Endometrial microvascular endothelial cells (primary cell): ENCODE data around the gene COL25A1. TPM values are rescaled to one million over a fixed set of nuclear protein-coding genes. Genes with fewer than 3 reads are reported as not detected.
"Not testable (repeated sequence)": the region's sequence is repeated elsewhere in the genome, so short reads cannot be mapped to it uniquely, and the experiment has no call there.

Experiments
- in situ Hi-C: cut with HindIII; loops from 2 replicates; pipeline ENCODE4 v1.10.0; 2017; ENCODE audit warnings: low sequenced_read_pairs, low pct_unique_long_range_greater_than_20kb; ENCODE audit errors: inconsistent ontology term
- total RNA-seq: library from RNA; depleted of rRNA; stranded (reverse); fragments of >200 nt; gene quantifications from one replicate; pipeline ENCODE4 v1.2.3, GENCODE V29; 2015; ENCODE audit errors: inconsistent ontology term

COL25A1 gene
- total RNA-seq, 1 donor from 2014 or later, result 4.3 TPM

DNA sequence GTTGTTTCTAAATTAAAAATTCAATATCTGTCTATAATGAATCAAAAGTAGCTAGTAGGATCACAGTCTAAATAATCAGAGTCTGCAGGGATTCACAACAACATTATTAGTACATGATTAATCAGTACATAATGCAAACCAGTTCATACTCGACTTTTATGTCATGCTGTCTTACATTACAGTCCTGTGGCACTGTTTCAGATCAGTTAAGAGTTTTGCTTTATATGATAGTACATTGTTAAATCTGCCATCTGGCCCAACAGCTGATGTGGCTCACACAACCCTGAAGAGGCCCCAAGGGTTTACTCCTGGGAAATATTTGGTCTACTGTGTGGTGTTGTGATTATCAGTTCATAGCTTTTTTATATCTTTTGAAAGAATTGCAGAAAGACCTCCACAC lies 292.5 kb downstream of the COL25A1 start:
- in situ Hi-C loops, result no loop called here

- in situ Hi-C loops, result no loop called here
Observed at GRCh38 chr4:109007976-109008375, 294.5 kb downstream of the COL25A1 start.

- in situ Hi-C loops, result no loop called here
Observed at GRCh38 chr4:109005523-109005922, 296.9 kb downstream of the COL25A1 start.

- in situ Hi-C loops, result no loop called here
Observed at GRCh38 chr4:109004418-109004817, 298.0 kb downstream of the COL25A1 start.

DNA sequence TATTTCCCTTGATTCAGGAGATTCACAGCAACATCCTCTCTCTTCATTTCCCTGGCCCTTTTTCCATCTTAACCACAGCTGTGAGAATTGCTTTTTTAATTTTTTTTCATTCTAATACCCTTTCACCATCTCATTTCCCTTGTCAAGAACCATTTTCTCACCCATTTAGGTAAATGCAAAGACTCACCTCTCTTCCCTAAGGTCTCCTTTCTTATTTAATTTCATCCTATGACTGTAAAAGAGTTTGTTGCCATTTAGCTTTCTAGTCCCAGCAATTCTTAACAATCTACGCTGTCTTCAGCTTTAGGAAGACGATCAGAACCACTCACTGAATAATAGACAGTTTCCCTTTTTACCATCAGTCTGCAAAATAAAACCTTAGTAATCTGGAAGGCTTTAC lies 298.5 kb downstream of the COL25A1 start:
- in situ Hi-C loops, result no loop called here

- in situ Hi-C loops, result no loop called here
Observed at GRCh38 chr4:108991551-108992328, 310.7 kb downstream of the COL25A1 start.

DNA sequence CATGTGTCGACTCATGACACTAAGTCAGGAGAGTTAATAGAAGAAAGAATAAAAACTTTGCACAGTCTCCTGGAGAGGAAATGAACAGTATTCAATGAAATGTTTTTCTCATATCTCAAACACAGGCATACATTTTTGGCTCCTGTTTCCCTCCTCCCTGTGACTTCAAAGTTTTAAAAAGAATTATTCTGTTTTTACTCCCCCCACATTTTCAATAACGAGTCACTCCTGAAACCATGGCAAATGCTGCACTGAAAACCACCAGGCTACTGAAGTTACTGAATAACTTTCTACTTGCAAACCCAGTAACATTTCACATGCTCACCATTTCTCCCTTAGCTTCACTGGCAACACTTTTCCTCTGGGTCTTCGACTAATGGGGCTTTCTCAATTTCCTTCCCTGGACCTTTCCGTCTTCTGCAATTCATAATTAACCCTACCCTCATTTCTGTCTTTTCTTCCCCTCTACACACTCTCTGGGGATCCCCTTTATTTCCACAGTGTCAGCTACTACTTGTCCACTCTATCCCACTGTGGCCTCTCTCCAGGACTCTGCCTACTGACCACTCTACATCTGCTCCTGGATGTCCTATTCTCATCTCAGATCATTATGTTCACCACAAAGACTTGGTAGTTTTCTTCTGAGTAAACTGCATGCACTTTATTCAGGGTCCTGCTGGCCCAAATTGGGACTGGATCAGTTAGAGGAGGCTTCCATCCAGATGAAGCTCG lies 313.8 kb downstream of the COL25A1 start:
- in situ Hi-C loops, result no loop called here

DNA sequence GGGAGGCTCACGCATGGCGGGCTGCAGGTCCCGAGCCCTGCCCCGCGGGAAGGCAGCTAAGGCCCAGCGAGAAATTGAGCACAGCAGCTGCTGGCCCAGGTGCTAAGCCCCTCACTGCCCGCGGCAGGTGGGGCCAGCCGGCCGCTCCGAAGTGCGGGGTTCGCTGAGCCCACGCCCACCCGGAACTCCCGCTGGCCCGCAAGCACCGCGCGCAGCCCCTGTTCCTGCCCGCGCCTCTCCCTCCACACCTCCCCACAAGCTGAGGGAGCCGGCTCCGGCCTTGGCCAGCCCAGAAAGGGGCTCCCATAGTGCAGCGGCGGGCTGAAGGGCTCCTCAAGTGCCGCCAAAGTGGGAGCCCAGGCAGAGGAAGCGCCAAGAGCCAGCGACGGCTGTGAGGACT lies 318.0 kb downstream of the COL25A1 start:
- in situ Hi-C loops, result not testable (repeated sequence)

DNA sequence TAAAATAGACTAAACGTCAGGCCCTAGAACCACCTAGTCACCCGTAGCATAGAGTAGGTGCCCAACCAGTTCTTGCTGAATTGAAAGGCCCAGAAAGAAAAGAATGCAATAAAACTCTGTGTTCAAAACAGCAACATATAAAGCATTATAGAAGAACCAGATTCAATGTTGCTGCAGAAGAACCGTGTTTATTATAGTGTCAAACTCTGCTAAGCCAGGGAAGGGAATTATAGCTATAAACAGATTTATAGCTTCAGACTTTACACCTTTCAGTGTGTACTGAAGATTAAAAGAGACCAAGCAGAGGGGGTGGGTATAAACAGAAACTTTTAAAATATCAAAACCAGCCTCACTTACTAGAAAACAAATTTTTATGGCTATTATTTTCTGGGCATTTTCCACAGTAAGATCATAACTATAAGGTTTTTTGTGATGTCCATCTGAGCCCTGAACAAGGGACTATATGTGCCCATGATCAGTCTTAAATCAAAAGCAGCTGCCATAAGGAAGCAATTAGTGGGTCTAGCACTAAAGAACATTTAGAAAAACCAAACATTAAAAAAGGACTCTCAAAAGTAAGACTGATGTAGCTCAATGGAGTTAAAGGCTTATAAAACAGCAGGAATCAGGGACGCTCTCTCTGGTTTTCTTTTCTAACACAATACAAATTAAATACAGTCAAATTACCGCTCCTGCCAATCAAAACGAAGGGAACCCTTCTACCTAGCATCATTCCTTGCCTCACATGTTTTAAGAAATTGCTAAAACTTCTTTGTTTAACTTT lies 319.9 kb downstream of the COL25A1 start:
- in situ Hi-C loops, result no loop called here

- in situ Hi-C loops, result no loop called here
Observed at GRCh38 chr4:108980455-108981239, 321.8 kb downstream of the COL25A1 start.

- in situ Hi-C loops, result no loop called here
Observed at GRCh38 chr4:108979759-108980158, 322.7 kb downstream of the COL25A1 start.

DNA sequence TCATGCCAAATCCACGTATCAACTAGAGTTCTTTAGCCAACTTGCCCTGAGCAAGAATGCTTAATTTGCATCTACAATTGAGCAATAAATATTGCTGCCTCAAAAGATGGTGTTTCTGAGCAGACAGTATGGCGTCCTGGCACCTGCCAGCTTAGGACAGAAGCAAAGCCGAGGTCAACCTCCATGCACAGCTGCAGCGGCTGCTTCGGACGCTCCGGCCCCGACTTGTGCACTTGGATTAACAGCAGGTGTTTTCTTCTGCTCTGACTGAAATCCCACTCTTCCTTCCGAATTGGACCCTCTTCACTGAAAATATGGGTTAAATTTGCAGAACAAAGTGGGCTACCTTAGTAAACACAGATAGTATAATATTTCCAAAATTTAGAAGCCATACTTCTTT lies 324.4 kb downstream of the COL25A1 start:
- in situ Hi-C loops, result no loop called here

GRCh38 chr4:108972613-108973283 lies 329.7 kb downstream of the COL25A1 start:
- in situ Hi-C loops, result no loop called here

DNA sequence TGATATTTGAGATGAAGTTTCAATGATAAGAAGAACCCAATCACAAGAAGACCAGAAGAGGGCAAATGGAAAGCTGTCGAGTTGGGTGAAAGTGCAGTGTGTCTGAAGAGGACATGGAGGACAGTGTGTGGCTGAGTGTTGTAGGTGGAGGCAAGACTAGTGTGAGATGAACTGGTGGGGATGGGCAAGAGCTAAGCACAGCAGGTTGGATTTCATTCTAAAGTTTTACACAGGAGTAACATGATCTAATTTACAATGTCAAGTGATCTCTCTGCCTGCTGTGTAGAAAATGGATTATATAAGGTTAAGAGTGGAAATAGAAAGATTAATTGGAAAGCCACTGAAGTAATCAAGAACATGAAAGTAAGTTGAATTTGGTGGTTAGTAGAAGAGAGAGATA lies 331.0 kb downstream of the COL25A1 start:
- in situ Hi-C loops, result no loop called here

DNA sequence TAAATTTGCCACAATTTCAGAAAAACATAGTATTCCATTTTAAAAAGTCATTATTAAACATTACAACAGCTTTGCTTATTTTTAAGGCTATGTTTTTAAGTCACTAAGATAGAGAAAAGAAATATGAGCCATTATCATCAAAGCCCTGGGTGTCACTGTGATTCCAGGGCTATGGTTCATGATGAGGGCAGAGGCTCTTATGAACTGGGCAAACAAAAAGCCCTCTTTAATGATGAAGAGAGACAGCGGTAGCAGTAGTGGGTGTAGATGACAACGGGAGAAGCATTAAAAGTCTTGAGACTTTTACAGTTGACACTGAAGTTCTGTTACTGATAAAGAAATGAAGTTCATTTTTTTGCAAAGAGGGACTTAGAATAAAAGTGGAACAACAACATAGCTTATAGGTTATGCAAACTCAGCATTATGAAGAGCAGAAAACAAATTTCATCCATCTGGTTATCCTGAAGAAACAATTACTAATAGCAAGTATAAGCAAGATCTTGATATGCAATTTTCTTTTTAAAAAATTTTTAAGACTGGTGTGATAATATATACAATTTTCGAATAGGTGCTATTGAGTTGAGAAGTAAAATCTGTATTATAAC lies 336.9 kb downstream of the COL25A1 start:
- in situ Hi-C loops, result no loop called here

GRCh38 chr4:108965016-108965415 lies 337.4 kb downstream of the COL25A1 start:
- in situ Hi-C loops, result no loop called here

DNA sequence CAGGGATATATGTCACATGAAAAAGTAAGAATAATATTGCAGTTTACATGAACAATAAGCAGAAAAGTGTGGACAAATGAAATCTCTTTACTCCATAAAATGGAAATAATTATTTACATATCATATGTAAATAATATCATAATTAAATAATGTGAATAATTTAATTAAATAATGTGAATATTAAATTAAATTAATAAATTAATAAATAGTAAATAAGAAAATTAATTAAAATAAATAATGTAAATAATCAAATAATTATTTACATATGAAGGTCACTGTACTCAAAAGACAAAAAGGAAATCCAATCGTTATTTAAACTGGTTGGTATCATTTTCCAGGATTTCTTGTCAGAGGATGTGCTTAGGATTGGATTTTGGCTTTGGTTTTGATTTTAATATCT lies 338.5 kb downstream of the COL25A1 start:
- in situ Hi-C loops, result no loop called here

GRCh38 chr4:108959491-108959890 lies 343.0 kb downstream of the COL25A1 start:
- in situ Hi-C loops, result no loop called here
